Hepatocyte (in vitro differentiated cells): ENCODE measurements around the gene SKAP1. TPM values are rescaled to one million over a fixed set of nuclear protein-coding genes. Genes with fewer than 3 reads are reported as not detected.

Source experiments
- DNase-seq: peaks from one replicate; pipeline ENCODE4 v3.0.0-alpha.2; 2016; ENCODE audit warnings: low spot score
- H2AFZ ChIP-seq: fragments of 200-600 bp; sonication (generic); 2 replicates; pipeline ENCODE4 v1.6.0; 2016; ENCODE audit warnings: antibody characterized with exemption, mild to moderate bottlenecking
- H3K27ac ChIP-seq: fragments of 200-600 bp; sonication (generic); 2 replicates; pipeline ENCODE4 v1.5.1; 2016; ENCODE audit warnings: mild to moderate bottlenecking
- H3K27me3 ChIP-seq: fragments of 200-600 bp; sonication (generic); 2 replicates; pipeline ENCODE4 v1.6.1; 2016
- H3K36me3 ChIP-seq: fragments of 200-600 bp; sonication (generic); replicated peaks from 2 replicates; pipeline ENCODE4 v1.5.1; 2016; ENCODE audit warnings: low read depth; ENCODE audit not compliant: insufficient read depth
- H3K4me1 ChIP-seq: fragments of 200-600 bp; sonication (generic); 2 replicates; pipeline ENCODE4 v1.5.1; 2016; ENCODE audit warnings: mild to moderate bottlenecking, moderate library complexity; ENCODE audit not compliant: insufficient read depth
- H3K4me2 ChIP-seq: fragments of 200-600 bp; sonication (generic); 2 replicates; pipeline ENCODE4 v1.6.0; 2016
- H3K4me3 ChIP-seq: fragments of 200-600 bp; sonication (generic); 2 replicates; pipeline ENCODE4 v1.5.1; 2016; ENCODE audit warnings: mild to moderate bottlenecking
- H3K79me2 ChIP-seq: fragments of 200-600 bp; sonication (generic); 2 replicates; pipeline ENCODE4 v1.6.0; 2017; ENCODE audit warnings: mild to moderate bottlenecking
- H3K9me2 ChIP-seq: fragments of 200-600 bp; sonication (generic); replicated peaks from 2 replicates; pipeline ENCODE4 v1.6.0; 2017; ENCODE audit warnings: mild to moderate bottlenecking; ENCODE audit not compliant: insufficient read depth
- H3K9me3 ChIP-seq: fragments of 200-600 bp; sonication (generic); 2 replicates; pipeline ENCODE4 v1.5.1; 2016; ENCODE audit warnings: low read depth, mild to moderate bottlenecking
- H4K20me1 ChIP-seq: fragments of 200-600 bp; sonication (generic); 2 replicates; pipeline ENCODE4 v1.6.0; 2016; ENCODE audit warnings: mild to moderate bottlenecking; ENCODE audit not compliant: insufficient read depth, poor library complexity, severe bottlenecking
- CTCF ChIP-seq: fragments of 200-600 bp; sonication (generic); IDR thresholded peaks from 2 replicates; pipeline ENCODE4 v1.5.1; 2016; ENCODE audit warnings: antibody characterized with exemption, mild to moderate bottlenecking; ENCODE audit not compliant: poor library complexity
- EZH2 ChIP-seq: fragments of 200-600 bp; sonication (generic); IDR thresholded peaks from 2 replicates; pipeline ENCODE4 v1.6.1; 2016; ENCODE audit warnings: antibody characterized with exemption, mild to moderate bottlenecking, borderline replicate concordance
- EZH2phosphoT487 ChIP-seq: fragments of 200-600 bp; sonication (generic); IDR thresholded peaks from one replicate; pipeline ENCODE4 v1.6.1; 2018; ENCODE audit warnings: antibody characterized with exemption, mild to moderate bottlenecking, low read depth, moderate library complexity; ENCODE audit not compliant: unreplicated experiment, severe bottlenecking
- WGBS: methylation state at CpG from one replicate; pipeline ENCODE4 v1.1.6; 2016; ENCODE audit warnings: low lambda C conversion rate; ENCODE audit errors: missing lambda C conversion rate; 5-methylcytosine and 5-hydroxymethylcytosine counted together
- polyA plus RNA-seq: library from polyadenylated mRNA; unstranded; fragments of >200 nt; fragmentation: Nextera tagmentation; extraction: Ambion mirVana; gene quantifications from 2 replicates; pipeline ENCODE4 v1.2.1, GENCODE V29; 2016
- total RNA-seq: library from RNA; depleted of rRNA; stranded (reverse); fragments of >200 nt; gene quantifications from 2 replicates; pipeline ENCODE4 v1.2.3, GENCODE V29; 2014

Gene SKAP1
- total and polyA plus RNA-seq, 2 experiments from 2014 or later, result 1.4 to 3.0 TPM

DNA sequence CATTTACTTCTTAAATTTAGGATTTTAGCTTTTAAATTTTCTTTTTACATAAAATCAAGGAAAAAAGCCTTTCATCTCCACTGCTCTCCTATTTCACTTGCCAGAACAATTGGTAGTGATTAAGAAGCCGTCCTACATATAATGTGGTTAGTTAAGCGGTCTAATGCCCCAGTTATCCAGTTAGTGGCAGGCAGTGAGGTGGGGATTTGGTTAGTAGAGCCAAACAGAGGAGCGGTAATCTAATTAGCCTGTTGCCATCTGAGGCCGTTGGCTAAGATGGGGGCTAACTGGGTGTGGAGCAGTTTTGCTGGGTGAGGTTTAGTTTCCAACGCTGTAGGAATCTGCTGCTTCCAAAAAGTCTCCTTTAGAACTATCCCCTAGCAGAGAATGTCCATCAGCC is 300.0 kb downstream of the SKAP1 start:
- Histone ChIP-seq H3K4me3 (no peak overlapping the region), H3K4me2 (no peak overlapping the region), H3K9me2 (no peaks in the 10 kb centered on the region), H3K79me2 (no peaks in the 10 kb centered on the region), H3K27me3 (no peaks in the 10 kb centered on the region), H3K4me1 (no peaks in the 10 kb centered on the region), H3K27ac (no peak overlapping the region), H2AFZ (no peak overlapping the region), H3K36me3 (no peaks in the 10 kb centered on the region), H3K9me3 (no peaks in the 10 kb centered on the region), H4K20me1 (no peaks in the 10 kb centered on the region)
- no peak for DNase-seq
- 59% methylated on average over 5 of the region's 5 CpGs for WGBS
- TF ChIP-seq EZH2 (no peak), CTCF (no peak), EZH2phosphoT487 (no peak)

DNA sequence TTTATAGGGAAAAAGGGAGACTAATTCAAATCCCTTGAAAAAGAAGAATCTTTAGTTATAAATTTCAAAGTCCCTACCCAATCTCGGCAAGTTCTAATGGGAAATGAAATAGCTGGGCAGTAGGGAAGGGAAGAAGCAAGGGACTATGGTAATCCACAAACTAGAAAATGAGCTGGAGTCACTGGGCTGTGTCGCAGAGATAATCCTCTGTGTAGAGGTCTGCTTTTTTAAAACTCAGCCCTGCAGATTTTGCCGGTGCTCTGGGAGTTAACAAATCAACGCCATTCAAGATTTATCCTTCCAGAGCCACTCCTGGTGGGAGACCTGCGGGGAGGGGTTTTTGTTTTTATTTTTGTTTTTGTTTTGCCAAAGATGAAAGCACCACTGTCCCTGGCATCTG is 301.6 kb downstream of the SKAP1 start:
- Histone ChIP-seq H3K4me1 (no peaks in the 10 kb centered on the region), H3K4me2 (no peak overlapping the region), H3K27me3 (no peaks in the 10 kb centered on the region), H2AFZ (no peak overlapping the region), H3K27ac (no peak overlapping the region), H3K9me3 (no peaks in the 10 kb centered on the region), H3K36me3 (no peaks in the 10 kb centered on the region), H3K79me2 (no peaks in the 10 kb centered on the region), H4K20me1 (no peaks in the 10 kb centered on the region), H3K9me2 (no peaks in the 10 kb centered on the region), H3K4me3 (no peak overlapping the region)
- TF ChIP-seq EZH2 (no peak), CTCF (no peak), EZH2phosphoT487 (no peak)
- DNase-seq, result no peak
- 42% methylated on average over 5 of the region's 5 CpGs for WGBS

DNA sequence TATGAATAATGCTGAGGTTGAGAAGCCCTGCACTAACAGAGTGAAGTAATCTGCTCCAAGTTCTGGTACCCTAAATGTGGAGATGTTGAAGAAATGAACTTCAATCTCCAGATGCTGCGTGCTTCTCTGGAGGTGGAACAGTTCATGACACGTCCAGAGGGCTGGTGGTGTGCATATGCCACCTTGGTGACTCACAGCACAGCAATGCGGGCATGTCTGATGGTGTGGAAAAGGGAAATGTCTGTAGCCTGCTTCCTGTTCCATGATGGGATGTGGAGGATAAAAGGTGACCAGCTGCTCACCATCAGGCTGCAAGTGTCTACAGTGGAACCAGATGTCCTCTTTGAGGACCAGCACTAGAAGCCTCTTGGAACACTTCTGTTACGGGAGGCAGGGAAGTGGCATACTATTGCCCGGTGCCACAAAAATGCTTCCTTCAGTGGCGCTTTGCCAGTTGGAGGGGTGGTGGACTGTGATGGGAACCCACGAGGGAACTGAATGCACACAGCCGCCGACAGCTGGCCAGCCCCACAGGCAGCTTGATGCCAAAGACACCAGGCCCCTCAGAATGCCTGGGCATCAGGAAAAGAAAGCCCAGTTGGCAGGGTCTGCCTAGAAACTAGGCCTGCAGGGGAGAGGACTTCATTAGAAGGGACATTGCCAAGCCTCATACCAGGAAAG is 302.5 kb downstream of the SKAP1 start:
- 91% methylated on average over 9 of the region's 9 CpGs for whole genome bisulfite sequencing
- no peaks in the 10 kb centered on the region for H3K79me2 ChIP-seq
- no peaks in the 10 kb centered on the region for H3K4me1 ChIP-seq
- H3K36me3 ChIP-seq, result no peaks in the 10 kb centered on the region
- no peaks in the 10 kb centered on the region for H3K9me2 ChIP-seq
- H3K4me3 ChIP-seq, result no peak overlapping the region
- TF ChIP-seq EZH2 (no peak), CTCF (no peak), EZH2phosphoT487 (no peak)
- H3K9me3 ChIP-seq, result no peaks in the 10 kb centered on the region
- no peak for DNase-seq
- no peak overlapping the region for H3K27ac ChIP-seq
- no peak overlapping the region for H3K4me2 ChIP-seq
- H4K20me1 ChIP-seq, result no peaks in the 10 kb centered on the region
- H3K27me3 ChIP-seq, result no peaks in the 10 kb centered on the region
- no peak overlapping the region for H2AFZ ChIP-seq
